ENCODE data around the gene ZNF648.

Gene ZNF648

GRCh38 chr1:182066934-182067333 lies 5.4 kb upstream of the ZNF648 start:
- H3K4me3 ChIP-seq (ENCODE audit: low read length) = no peak overlapping the region
- no peak overlapping the region for H3K27ac ChIP-seq (ENCODE audit: low read length)
- H3K36me3 ChIP-seq (ENCODE audit: control insufficient read depth, low read depth, low read length) = no peaks in the 10 kb centered on the region
- no peak overlapping the region for H3K9ac ChIP-seq (ENCODE audit: low read length)
- H3K4me1 ChIP-seq (ENCODE audit: control insufficient read depth, low read depth, low read length) = peaks cover 4% of the 10 kb centered on the region
- H3K27me3 ChIP-seq (ENCODE audit: control insufficient read depth, insufficient read depth, low read length) = peaks cover 16% of the 10 kb centered on the region
- no peaks in the 10 kb centered on the region for H3K9me3 ChIP-seq (ENCODE audit: control insufficient read depth, low read depth, low read length)

DNA sequence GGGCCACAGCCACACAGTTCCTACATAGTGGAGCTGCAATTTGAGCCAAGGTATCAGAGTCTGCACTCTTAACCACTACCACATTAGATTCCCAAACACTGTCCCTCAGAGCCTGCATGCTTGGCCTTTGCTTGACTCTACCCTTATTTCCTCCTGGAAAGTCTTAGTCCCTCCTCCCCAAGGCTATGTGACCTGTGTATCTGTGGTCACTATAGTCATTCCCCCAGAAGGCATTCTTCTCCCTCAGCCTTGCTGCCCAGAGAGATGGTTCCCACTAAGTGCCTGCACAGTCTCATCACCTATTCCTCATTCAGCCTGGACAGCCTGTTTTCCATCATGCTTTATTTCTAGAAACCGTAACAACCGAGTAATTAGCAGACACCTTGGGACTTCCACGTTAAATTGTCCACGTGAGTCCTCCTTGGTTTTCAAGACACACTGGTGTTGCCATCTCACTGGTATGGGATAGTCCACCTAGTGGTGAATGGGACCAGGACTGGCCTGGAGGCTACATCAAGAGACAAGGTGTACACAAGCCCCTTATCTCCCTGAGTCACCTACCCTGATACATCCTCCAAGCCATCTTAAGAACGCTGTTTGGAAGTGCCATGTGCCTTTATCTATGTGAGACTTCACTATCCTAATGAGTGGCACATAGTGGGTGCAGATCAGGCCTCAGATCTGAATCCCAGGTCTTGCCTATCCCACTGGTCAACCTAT lies 3.8 kb upstream of the ZNF648 start:
- no peak overlapping the region for H3K9ac ChIP-seq (ENCODE audit: low read length)
- H3K27me3 ChIP-seq (ENCODE audit: control insufficient read depth, insufficient read depth, low read length) = peaks cover 13% of the 10 kb centered on the region
- no peaks in the 10 kb centered on the region for H3K36me3 ChIP-seq (ENCODE audit: control insufficient read depth, low read depth, low read length)
- H3K4me3 ChIP-seq (ENCODE audit: low read length) = no peak overlapping the region
- H3K9me3 ChIP-seq (ENCODE audit: control insufficient read depth, low read depth, low read length) = no peaks in the 10 kb centered on the region
- H3K27ac ChIP-seq (ENCODE audit: low read length) = no peak overlapping the region
- peaks cover 4% of the 10 kb centered on the region for H3K4me1 ChIP-seq (ENCODE audit: control insufficient read depth, low read depth, low read length)

DNA sequence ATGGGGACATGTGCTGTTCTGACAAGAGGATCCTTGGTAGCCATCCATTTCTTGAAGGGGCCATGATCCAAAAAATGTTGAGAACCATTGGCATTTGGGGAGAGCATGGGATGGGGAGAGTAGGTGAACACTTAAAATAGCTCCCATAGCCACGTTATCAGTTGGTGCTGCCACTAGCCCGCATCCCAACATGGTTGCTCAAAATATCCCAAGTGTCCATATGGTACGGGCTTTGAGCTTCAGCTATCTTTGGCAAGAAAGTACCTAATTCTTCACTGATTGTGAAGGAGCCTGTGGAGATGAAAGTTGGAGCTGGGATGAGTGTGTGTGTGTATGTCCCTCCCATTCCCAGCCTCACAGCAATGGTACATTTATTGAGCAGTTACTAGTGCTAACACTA lies 3.1 kb upstream of the ZNF648 start:
- no peak overlapping the region for H3K27ac ChIP-seq (ENCODE audit: low read length)
- no peaks in the 10 kb centered on the region for H3K36me3 ChIP-seq (ENCODE audit: control insufficient read depth, low read depth, low read length)
- H3K27me3 ChIP-seq (ENCODE audit: control insufficient read depth, insufficient read depth, low read length) = peaks cover 6% of the 10 kb centered on the region
- no peak overlapping the region for H3K4me3 ChIP-seq (ENCODE audit: low read length)
- no peak overlapping the region for H3K9ac ChIP-seq (ENCODE audit: low read length)
- H3K4me1 ChIP-seq (ENCODE audit: control insufficient read depth, low read depth, low read length) = peaks cover 4% of the 10 kb centered on the region
- no peaks in the 10 kb centered on the region for H3K9me3 ChIP-seq (ENCODE audit: control insufficient read depth, low read depth, low read length)

DNA sequence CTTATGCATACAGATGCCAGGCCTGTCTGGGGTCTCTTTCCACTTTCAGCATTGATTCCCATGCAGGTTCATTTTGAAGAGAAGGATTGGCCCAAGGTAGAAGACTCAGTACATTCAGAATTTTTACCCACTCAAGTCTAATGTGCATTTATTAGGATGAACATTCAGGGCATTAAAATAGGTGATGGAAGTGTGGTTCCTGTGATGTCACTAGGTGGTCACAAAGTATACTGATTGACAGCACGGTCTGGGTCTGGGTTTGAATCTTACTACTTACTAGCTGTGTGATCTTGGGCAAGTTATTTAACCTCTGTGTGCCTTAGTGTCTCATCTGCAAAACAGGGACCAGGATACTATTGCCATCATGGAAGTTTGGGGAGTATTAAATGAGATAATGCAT lies 711 bp upstream of the ZNF648 start:
- Histone ChIP-seq H3K4me1 (ENCODE audit: control insufficient read depth, low read depth, low read length) (no peaks in the 10 kb centered on the region), H3K27me3 (ENCODE audit: control insufficient read depth, insufficient read depth, low read length) (no peaks in the 10 kb centered on the region), H3K4me3 (ENCODE audit: low read length) (no peak overlapping the region), H3K9ac (ENCODE audit: low read length) (no peak overlapping the region), H3K27ac (ENCODE audit: low read length) (no peak overlapping the region), H3K36me3 (ENCODE audit: control insufficient read depth, low read depth, low read length) (no peaks in the 10 kb centered on the region), H3K9me3 (ENCODE audit: control insufficient read depth, low read depth, low read length) (no peaks in the 10 kb centered on the region)

- Histone ChIP-seq H3K9me3 (ENCODE audit: control insufficient read depth, low read depth, low read length) (no peaks in the 10 kb centered on the region), H3K36me3 (ENCODE audit: control insufficient read depth, low read depth, low read length) (no peaks in the 10 kb centered on the region), H3K4me3 (ENCODE audit: low read length) (no peak overlapping the region), H3K4me1 (ENCODE audit: control insufficient read depth, low read depth, low read length) (no peaks in the 10 kb centered on the region), H3K27ac (ENCODE audit: low read length) (no peak overlapping the region), H3K27me3 (ENCODE audit: control insufficient read depth, insufficient read depth, low read length) (no peaks in the 10 kb centered on the region), H3K9ac (ENCODE audit: low read length) (no peak overlapping the region)
These were observed 635 bp downstream of the ZNF648 start for GRCh38 chr1:182060877-182061276.

- no peak overlapping the region for H3K4me3 ChIP-seq (ENCODE audit: low read length)
- no peaks in the 10 kb centered on the region for H3K27me3 ChIP-seq (ENCODE audit: control insufficient read depth, insufficient read depth, low read length)
- H3K36me3 ChIP-seq (ENCODE audit: control insufficient read depth, low read depth, low read length) = no peaks in the 10 kb centered on the region
- H3K9me3 ChIP-seq (ENCODE audit: control insufficient read depth, low read depth, low read length) = no peaks in the 10 kb centered on the region
- no peak overlapping the region for H3K27ac ChIP-seq (ENCODE audit: low read length)
- H3K4me1 ChIP-seq (ENCODE audit: control insufficient read depth, low read depth, low read length) = no peaks in the 10 kb centered on the region
- no peak overlapping the region for H3K9ac ChIP-seq (ENCODE audit: low read length)
These were observed 1.6 kb downstream of the ZNF648 start for GRCh38 chr1:182059936-182060335.

DNA sequence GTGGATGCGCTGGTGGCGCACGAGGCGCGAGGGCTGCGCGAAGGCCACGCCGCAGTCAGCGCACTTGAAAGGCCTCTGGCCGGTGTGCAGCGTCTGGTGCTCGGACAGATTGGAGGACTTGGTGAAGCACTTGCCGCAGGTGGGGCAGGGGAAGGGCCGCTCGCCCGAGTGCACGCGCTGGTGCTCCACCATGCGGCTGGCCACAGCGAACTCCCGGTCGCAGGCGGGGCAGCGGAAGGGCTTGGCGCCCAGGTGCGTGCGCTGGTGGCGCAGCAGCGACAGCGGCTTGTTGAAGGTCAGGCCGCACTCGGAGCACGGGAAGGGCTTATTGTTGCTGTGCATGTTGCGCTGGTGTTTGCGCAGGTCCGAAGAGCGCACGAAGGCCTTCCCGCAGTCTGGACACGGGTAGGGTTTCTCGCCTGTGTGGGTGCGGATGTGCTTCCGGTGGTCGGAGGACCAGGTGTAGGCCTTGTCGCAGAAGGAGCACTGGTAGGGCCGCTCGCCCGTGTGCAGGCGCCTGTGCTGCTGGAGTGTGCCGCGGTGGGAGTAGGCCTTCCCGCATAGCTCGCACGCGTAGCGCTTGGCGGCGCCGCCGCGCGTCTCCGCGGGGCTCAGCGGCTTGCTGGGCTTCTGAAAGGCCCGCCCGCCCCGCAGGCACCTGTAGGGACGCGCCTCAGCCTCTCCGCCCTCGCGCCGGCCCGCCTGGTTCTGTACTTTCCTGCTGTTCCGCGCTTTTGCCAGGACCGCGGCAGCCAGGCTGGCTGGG lies 4.7 kb downstream of the ZNF648 start:
- H3K9ac ChIP-seq (ENCODE audit: low read length) = no peak overlapping the region
- H3K36me3 ChIP-seq (ENCODE audit: control insufficient read depth, low read depth, low read length) = no peaks in the 10 kb centered on the region
- no peak overlapping the region for H3K4me3 ChIP-seq (ENCODE audit: low read length)
- H3K27me3 ChIP-seq (ENCODE audit: control insufficient read depth, insufficient read depth, low read length) = no peaks in the 10 kb centered on the region
- no peaks in the 10 kb centered on the region for H3K4me1 ChIP-seq (ENCODE audit: control insufficient read depth, low read depth, low read length)
- no peak overlapping the region for H3K27ac ChIP-seq (ENCODE audit: low read length)
- no peaks in the 10 kb centered on the region for H3K9me3 ChIP-seq (ENCODE audit: control insufficient read depth, low read depth, low read length)

DNA sequence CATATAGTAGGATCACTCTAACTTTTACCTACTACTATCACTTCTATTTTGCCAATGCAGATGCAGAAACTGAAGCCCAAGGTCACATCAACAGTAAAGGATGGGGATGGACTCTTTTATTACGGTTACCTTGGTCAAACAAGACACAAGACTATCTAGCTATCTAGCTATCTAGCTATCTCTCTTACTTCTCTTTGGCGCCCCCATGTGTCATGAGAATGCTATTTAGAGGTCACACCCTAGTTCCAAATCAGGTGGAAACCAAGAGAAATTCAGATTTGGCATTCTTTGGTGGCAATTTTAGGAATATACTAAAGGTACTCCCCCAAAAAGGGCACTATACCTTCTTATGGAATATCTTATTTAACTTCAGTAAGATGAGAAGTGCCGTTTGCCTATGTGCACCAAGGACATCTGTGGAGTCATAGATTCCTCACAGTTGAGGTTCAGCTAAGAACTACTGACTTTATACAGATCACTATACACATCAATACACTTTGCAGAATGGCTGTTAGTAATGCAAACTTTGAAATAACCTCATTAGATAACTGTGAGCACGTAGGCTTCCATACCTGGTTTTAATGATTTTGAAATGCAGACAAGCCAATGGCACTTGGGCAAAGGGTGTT lies 6.7 kb downstream of the ZNF648 start:
- Histone ChIP-seq H3K27me3 (ENCODE audit: control insufficient read depth, insufficient read depth, low read length) (no peaks in the 10 kb centered on the region), H3K27ac (ENCODE audit: low read length) (no peak overlapping the region), H3K9ac (ENCODE audit: low read length) (no peak overlapping the region), H3K4me1 (ENCODE audit: control insufficient read depth, low read depth, low read length) (no peaks in the 10 kb centered on the region), H3K4me3 (ENCODE audit: low read length) (no peak overlapping the region), H3K36me3 (ENCODE audit: control insufficient read depth, low read depth, low read length) (no peaks in the 10 kb centered on the region), H3K9me3 (ENCODE audit: control insufficient read depth, low read depth, low read length) (no peaks in the 10 kb centered on the region)

DNA sequence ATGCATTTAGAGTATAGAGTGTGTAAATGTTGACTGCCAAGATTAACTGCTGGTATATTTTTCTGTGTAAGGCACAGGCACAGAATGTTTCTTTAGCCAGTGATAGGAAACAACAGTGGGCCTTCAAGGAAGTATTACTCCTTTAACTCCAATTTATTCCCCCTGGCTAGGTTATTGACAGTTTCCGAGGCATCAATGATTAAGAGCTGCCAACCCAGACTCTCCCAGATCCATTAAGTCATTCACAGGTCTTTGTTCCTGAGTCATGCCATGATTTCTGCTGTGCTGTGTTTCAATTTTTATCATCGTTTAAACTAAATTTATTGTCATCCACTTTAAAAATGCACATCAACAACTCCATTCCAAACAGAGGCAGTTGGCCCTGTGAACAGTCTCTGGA lies 9.2 kb downstream of the ZNF648 start:
- Histone ChIP-seq H3K4me1 (ENCODE audit: control insufficient read depth, low read depth, low read length) (no peaks in the 10 kb centered on the region), H3K36me3 (ENCODE audit: control insufficient read depth, low read depth, low read length) (no peaks in the 10 kb centered on the region), H3K9me3 (ENCODE audit: control insufficient read depth, low read depth, low read length) (no peaks in the 10 kb centered on the region)

GRCh38 chr1:182051938-182052337 lies 9.6 kb downstream of the ZNF648 start:
- Histone ChIP-seq H3K27me3 (ENCODE audit: control insufficient read depth, insufficient read depth, low read length) (no peaks in the 10 kb centered on the region), H3K9ac (ENCODE audit: low read length) (no peak overlapping the region)

More for the DNA sequence above, 9.2 kb downstream of the ZNF648 start:
- Histone ChIP-seq H3K27ac (ENCODE audit: low read length) (no peak overlapping the region), H3K27me3 (ENCODE audit: control insufficient read depth, insufficient read depth, low read length) (no peaks in the 10 kb centered on the region), H3K4me3 (ENCODE audit: low read length) (no peak overlapping the region), H3K9ac (ENCODE audit: low read length) (no peak overlapping the region)

DNA sequence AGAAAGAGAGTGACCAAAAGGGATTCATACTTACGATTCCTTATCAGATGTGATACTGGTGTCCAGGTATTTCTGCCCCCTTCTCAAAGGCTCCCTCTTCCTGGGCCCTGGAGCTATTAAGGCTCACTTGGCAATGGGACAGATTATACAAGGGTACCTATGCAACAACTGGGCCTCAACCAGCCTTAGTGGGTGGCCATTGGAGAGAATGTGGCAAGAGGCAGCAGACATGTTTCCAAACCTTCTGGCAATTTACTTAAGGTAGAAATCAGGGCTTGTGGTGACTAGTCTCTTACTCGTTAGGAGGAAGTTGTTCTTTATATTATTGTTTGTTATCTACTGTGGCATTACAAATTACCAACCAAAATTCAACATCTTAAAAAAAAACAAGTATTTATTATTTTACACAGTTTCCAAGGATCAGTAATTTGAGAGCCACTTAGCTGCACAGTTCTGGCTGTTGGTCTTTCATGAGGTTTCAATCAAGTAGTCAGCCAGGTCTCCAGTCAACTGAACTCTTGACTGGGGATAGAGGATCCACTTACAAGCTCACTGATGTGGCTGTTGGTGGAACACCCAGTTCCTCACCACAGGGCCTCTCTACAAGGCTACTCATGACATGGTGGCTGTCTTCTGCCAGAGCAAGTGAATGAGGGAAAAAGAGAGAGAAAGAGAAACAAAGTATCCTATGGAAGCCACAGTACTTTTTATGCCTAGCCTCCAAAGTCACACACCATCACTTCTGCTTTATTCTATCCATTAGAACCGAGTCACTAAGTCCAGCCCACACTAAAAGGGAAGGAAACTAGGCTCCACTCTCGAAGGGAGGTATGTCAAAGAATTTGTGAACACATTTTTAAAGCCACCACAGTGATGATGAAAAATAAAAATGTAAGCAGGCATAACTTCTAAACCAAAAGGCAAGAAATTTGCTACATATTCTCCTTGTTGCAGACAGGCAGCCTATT lies 10.7 kb downstream of the ZNF648 start:
- Histone ChIP-seq H3K27ac (ENCODE audit: low read length) (no peak overlapping the region), H3K4me1 (ENCODE audit: control insufficient read depth, low read depth, low read length) (no peaks in the 10 kb centered on the region), H3K27me3 (ENCODE audit: control insufficient read depth, insufficient read depth, low read length) (no peaks in the 10 kb centered on the region), H3K36me3 (ENCODE audit: control insufficient read depth, low read depth, low read length) (no peaks in the 10 kb centered on the region), H3K9me3 (ENCODE audit: control insufficient read depth, low read depth, low read length) (no peaks in the 10 kb centered on the region), H3K9ac (ENCODE audit: low read length) (no peak overlapping the region), H3K4me3 (ENCODE audit: low read length) (no peak overlapping the region)

More at GRCh38 chr1:182051938-182052337, 9.6 kb downstream of the ZNF648 start:
- Histone ChIP-seq H3K4me1 (ENCODE audit: control insufficient read depth, low read depth, low read length) (no peaks in the 10 kb centered on the region), H3K4me3 (ENCODE audit: low read length) (no peak overlapping the region), H3K27ac (ENCODE audit: low read length) (no peak overlapping the region), H3K9me3 (ENCODE audit: control insufficient read depth, low read depth, low read length) (no peaks in the 10 kb centered on the region), H3K36me3 (ENCODE audit: control insufficient read depth, low read depth, low read length) (no peaks in the 10 kb centered on the region)
